A673 (cell line): ENCODE measurements around the gene SIK3.
"Not testable (repeated sequence)": the region's sequence is repeated elsewhere in the genome, so short reads cannot be mapped to it uniquely, and the experiment has no call there.

ENCODE experiments used
- CTCF ChIP-seq: fragments of 300-800, 200-600 bp; sonication (generic); conservative IDR thresholded peaks from 2 replicates; pipeline ENCODE4 v1.5.1; 2017; ENCODE audit warnings: low read depth, mild to moderate bottlenecking, antibody characterized with exemption, low read length, moderate library complexity, mixed read lengths
- EZH2 ChIP-seq: fragments of 200-600 bp; sonication (generic); IDR thresholded peaks from 2 replicates; pipeline ENCODE4 v1.6.1; 2017; ENCODE audit warnings: borderline replicate concordance, low read depth, mild to moderate bottlenecking, mixed read lengths, antibody characterized with exemption, low read length; ENCODE audit not compliant: poor library complexity, severe bottlenecking

- TF ChIP-seq CTCF, EZH2: not testable (repeated sequence)
Observed at GRCh38 chr11:116801662-116802061, 296.6 kb downstream of the SIK3 start.
